ENCODE measurements around the gene SEMA4D.

Gene SEMA4D

DNA sequence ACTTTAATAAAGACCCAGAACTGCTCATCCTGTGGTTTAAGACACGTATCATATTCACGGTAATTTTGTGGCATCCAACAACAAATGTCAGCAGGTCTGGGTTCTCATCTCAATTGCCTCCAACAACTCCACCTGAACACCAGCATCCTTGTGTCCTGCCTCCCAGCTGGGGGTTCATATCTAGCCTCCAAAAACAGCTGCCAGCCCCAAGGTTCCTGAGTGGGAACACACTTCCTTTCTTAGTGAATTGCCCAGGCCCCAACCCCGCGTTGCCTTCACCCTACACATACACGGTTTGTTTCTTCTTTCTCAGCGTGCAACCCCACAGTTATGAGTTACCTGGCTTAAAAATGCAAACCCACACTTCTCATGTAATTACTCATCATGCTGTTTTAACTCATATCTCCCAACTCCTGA is 77.9 kb downstream of the SEMA4D start:
- no peak for DNase-seq (ENCODE audit: low read depth, low spot score)
- in situ Hi-C loops (cut with HindIII; ENCODE audit: low sequenced_read_pairs) = no loop called here
- TF ChIP-seq, protein P1, sequence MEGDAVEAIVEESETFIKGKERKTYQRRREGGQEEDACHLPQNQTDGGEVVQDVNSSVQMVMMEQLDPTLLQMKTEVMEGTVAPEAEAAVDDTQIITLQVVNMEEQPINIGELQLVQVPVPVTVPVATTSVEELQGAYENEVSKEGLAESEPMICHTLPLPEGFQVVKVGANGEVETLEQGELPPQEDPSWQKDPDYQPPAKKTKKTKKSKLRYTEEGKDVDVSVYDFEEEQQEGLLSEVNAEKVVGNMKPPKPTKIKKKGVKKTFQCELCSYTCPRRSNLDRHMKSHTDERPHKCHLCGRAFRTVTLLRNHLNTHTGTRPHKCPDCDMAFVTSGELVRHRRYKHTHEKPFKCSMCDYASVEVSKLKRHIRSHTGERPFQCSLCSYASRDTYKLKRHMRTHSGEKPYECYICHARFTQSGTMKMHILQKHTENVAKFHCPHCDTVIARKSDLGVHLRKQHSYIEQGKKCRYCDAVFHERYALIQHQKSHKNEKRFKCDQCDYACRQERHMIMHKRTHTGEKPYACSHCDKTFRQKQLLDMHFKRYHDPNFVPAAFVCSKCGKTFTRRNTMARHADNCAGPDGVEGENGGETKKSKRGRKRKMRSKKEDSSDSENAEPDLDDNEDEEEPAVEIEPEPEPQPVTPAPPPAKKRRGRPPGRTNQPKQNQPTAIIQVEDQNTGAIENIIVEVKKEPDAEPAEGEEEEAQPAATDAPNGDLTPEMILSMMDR (IDR thresholded peaks at IDR 0.05; ENCODE audit: low read depth, low read length) = no peak
- no peak overlapping the region for H3K4me3 ChIP-seq (ENCODE audit: low read depth, low read length)

GRCh38 chr9:89418882-89419640 is 78.9 kb downstream of the SEMA4D start:
- in situ Hi-C loops (cut with HindIII; ENCODE audit: low sequenced_read_pairs) = no loop called here
- no peak overlapping the region for H3K4me3 ChIP-seq (ENCODE audit: low read depth, low read length)
- no peak for DNase-seq (ENCODE audit: low read depth, low spot score)
- TF ChIP-seq, protein P1 (IDR thresholded peaks at IDR 0.05; ENCODE audit: low read depth, low read length) = no peak

DNA sequence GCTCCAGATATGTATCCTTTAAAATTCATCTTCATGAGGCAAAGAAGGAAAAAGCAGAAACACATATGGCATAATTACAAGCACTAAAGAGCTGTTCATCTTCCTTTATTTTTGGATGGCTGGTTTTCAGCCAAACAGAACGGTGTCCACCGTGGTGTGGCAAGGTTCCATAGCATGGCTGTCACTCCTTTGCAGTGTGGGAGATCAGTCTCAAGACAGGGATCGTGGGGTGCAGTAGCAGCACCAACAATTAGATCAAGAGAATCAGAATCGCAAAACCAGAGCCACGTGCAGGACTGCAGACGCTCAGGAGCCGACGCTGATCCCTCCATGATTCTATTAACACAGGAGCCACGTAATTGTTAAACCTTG is 79.5 kb downstream of the SEMA4D start:
- TF ChIP-seq, protein P1 (IDR thresholded peaks at IDR 0.05; ENCODE audit: low read depth, low read length) = no peak
- no peak overlapping the region for H3K4me3 ChIP-seq (ENCODE audit: low read depth, low read length)
- in situ Hi-C loops (cut with HindIII; ENCODE audit: low sequenced_read_pairs) = no loop called here
- DNase-seq (ENCODE audit: low read depth, low spot score) = no peak

DNA sequence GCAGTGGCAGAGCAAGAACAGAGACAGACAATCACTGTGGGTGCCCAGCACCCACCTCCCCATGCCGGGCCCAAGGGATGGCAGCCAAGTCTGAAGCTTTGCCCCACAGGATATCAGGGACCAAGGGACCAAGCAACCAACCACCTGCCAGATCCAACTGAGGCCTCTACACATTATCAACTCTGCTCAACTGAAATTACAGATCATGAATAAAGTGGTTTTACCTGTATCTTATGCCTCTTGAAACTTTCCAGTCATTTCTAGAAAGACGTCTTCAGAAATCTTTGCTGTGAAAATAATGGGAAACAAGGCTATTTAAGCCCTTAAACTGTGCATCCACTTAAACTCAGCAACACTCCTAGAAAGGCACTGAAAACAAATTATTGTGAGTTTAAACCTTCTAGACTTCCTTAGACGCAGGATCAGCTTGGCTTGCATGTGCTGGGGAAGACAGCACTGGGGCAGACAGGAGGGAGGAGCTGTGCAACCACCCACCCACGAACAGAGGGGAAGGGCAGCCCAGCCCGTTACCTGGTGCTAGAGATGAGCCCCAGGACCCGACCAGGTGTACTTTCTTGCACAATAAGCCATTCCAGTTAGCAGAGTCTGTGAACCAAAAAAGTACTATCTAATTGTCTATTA is 80.0 kb downstream of the SEMA4D start:
- no peak for DNase-seq (ENCODE audit: low read depth, low spot score)
- no peak overlapping the region for H3K4me3 ChIP-seq (ENCODE audit: low read depth, low read length)
- TF ChIP-seq, protein P1 (IDR thresholded peaks at IDR 0.05; ENCODE audit: low read depth, low read length) = no peak
- in situ Hi-C loops (cut with HindIII; ENCODE audit: low sequenced_read_pairs) = no loop called here

DNA sequence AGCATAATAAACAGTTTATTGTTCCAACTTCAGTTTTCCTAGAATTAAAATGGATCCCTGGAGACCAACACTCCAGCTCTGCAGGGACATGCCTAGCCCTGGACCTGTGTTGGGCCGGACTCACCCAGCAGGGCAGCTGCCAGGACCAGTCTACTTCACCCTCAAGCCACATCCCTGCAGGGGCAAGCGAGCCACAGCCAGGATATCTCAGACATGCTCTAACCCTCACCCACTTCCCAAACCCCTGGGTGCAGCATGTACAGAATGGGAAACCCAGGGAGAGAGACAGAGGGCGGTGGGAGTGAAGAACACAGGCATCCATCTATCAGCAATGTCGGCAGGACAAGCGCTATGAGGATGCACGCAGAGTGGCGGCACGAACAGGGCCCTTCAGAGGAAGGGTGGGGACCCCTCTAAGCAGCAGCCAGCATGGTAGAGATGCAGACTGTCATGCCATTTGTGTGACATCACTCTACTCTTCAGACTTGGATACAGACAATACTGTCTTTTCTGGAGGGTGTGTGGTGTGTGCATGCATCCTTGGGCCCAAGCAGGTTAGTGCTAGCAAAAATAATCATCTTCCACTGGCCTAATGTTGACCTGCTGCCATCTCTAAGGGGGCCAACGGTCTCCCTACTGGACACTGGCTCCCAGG is 83.1 kb downstream of the SEMA4D start:
- in situ Hi-C loops (cut with HindIII; ENCODE audit: low sequenced_read_pairs) = no loop called here
- no peak overlapping the region for H3K4me3 ChIP-seq (ENCODE audit: low read depth, low read length)
- no peak for DNase-seq (ENCODE audit: low read depth, low spot score)
- TF ChIP-seq, protein P1 (IDR thresholded peaks at IDR 0.05; ENCODE audit: low read depth, low read length) = no peak

GRCh38 chr9:89413963-89414638 is 83.8 kb downstream of the SEMA4D start:
- H3K4me3 ChIP-seq (ENCODE audit: low read depth, low read length) = no peak overlapping the region
- TF ChIP-seq, protein P1 (IDR thresholded peaks at IDR 0.05; ENCODE audit: low read depth, low read length) = no peak
- in situ Hi-C loops (cut with HindIII; ENCODE audit: low sequenced_read_pairs) = no loop called here
- DNase-seq (ENCODE audit: low read depth, low spot score) = no peak

Measured in astrocyte of the spinal cord (primary cell).